GM12878 (cell line): Measurements from ENCODE around the gene RNF130. TPM values are rescaled to one million over a fixed set of nuclear protein-coding genes. Genes with fewer than 3 reads are reported as not detected.
A peak's percentile ranks its signal among the peaks of the same experiment; 100 is the strongest.

Experiments used
- ATAC-seq: fragments of 200-7000 bp; cut with Tn5 transposase; 3 replicates; pipeline ENCODE4 v1.9.1; 2020; ENCODE audit warnings: mild to moderate bottlenecking, moderate library complexity
- BruUV-seq: library from RNA; stranded (reverse); fragments of 400-500 nt; replicated peaks from 2 replicates; lab custom pipeline; 2021; lab: Mats Ljungman, UMichigan
- CTCF ChIA-PET: fragments of 300-600 bp; sonication (Branson Sonifier 250); formaldehyde crosslinking; extraction: SDS; loops from one replicate; lab custom pipeline; 2021; ENCODE audit warnings: inconsistent platforms; lab: Yijun Ruan, JAX
- POLR2A ChIA-PET: fragments of 350-600 bp; formaldehyde crosslinking; extraction: SDS; loops from one replicate; lab custom pipeline; 2021; ENCODE audit warnings: inconsistent platforms; lab: Charles Lee
- RAD21 ChIA-PET: fragments of 300-600 bp; sonication (Branson Sonifier 250); formaldehyde crosslinking; loops from one replicate; lab custom pipeline; 2023; ENCODE audit warnings: antibody characterized with exemption; ENCODE audit not compliant: unreplicated experiment; lab: Charles Lee
- SMC1A ChIA-PET: fragments of 300-600 bp; sonication (Branson Sonifier 250); formaldehyde crosslinking; loops from one replicate; lab custom pipeline; 2023; ENCODE audit not compliant: unreplicated experiment, uncharacterized antibody; lab: Charles Lee
- DNase-seq: peaks from one replicate; pipeline ENCODE4 v3.0.0-alpha.2; 2011; ENCODE audit warnings: low read depth, low spot score
- FAIRE-seq: peaks from 3 replicates; lab custom pipeline; 2011; peaks lifted over from hg19 to GRCh38; lab: Jason Lieb, UNC
- H2AFZ ChIP-seq: 2 replicates; pipeline ENCODE4 v1.6.0; 2011; ENCODE audit warnings: low read depth, low read length, control low read depth; ENCODE audit not compliant: control insufficient read depth
- H3K27ac ChIP-seq: 2 replicates; pipeline ENCODE4 v1.5.1; 2011; ENCODE audit warnings: control low read depth; ENCODE audit not compliant: control insufficient read depth, insufficient read depth
- H3K27me3 ChIP-seq, 2 experiments: replicated peaks in 1 of 2; 2 replicates each; pipeline versions ENCODE4 v1.6.0 to v1.6.1; 2011; ENCODE audit warnings: low read length in 1 of 2; ENCODE audit not compliant: control insufficient read depth in 2 of 2, insufficient read depth in 2 of 2
- H3K36me3 ChIP-seq, 2 experiments: 2 replicates each; pipeline ENCODE4 v1.5.1; 2011; ENCODE audit warnings: low read length in 1 of 2; ENCODE audit not compliant: control insufficient read depth in 2 of 2, insufficient read depth in 2 of 2
- H3K4me1 ChIP-seq: 2 replicates; pipeline ENCODE4 v1.6.1; 2011; ENCODE audit warnings: mild to moderate bottlenecking, low read length, moderate library complexity, mixed read lengths; ENCODE audit not compliant: control insufficient read depth, insufficient read depth
- H3K4me2 ChIP-seq: 2 replicates; pipeline ENCODE4 v1.6.0; 2011; ENCODE audit warnings: control low read depth; ENCODE audit not compliant: control insufficient read depth, insufficient read depth
- H3K4me3 ChIP-seq: fragments of 200-600 bp; sonication (generic); 2 replicates; pipeline ENCODE4 v1.5.1; 2016
- H3K79me2 ChIP-seq: 2 replicates; pipeline ENCODE4 v1.6.0; 2011; ENCODE audit warnings: low read length; ENCODE audit not compliant: control insufficient read depth, insufficient read depth
- H3K9ac ChIP-seq: 2 replicates; pipeline ENCODE4 v1.8.0; 2011; ENCODE audit warnings: low read length, control low read depth, mixed read lengths; ENCODE audit not compliant: control insufficient read depth, insufficient read depth
- H3K9me3 ChIP-seq: replicated peaks from 3 replicates; pipeline ENCODE4 v1.5.1; 2011; ENCODE audit warnings: mild to moderate bottlenecking, low read length; ENCODE audit not compliant: control insufficient read depth, insufficient read depth
- H4K20me1 ChIP-seq: 2 replicates; pipeline ENCODE4 v1.6.0; 2011; ENCODE audit not compliant: control insufficient read depth, insufficient read depth
- FOXK2 ChIP-seq: fragments of 450-650 bp; IDR thresholded peaks from 2 replicates; pipeline ENCODE4 v1.6.1; 2017; ENCODE audit warnings: mild to moderate bottlenecking, moderate library complexity
- HDGF ChIP-seq: fragments of 450-650 bp; IDR thresholded peaks from 2 replicates; pipeline ENCODE4 v1.6.1; 2016; ENCODE audit warnings: antibody characterized with exemption
- KDM1A ChIP-seq: fragments of 200-600 bp; sonication (generic); IDR thresholded peaks from 2 replicates; pipeline ENCODE4 v1.6.1; 2016; ENCODE audit warnings: borderline replicate concordance
- MYB ChIP-seq: fragments of 150-350 bp; IDR thresholded peaks from 2 replicates; pipeline ENCODE4 v1.6.1; 2014; ENCODE audit warnings: mild to moderate bottlenecking, low read depth, low read length, borderline replicate concordance
- NR2F1 ChIP-seq: fragments of 450-650 bp; conservative IDR thresholded peaks from 2 replicates; pipeline ENCODE4 v1.6.1; 2017; ENCODE audit warnings: mild to moderate bottlenecking
- RFX5 ChIP-seq: IDR thresholded peaks from 2 replicates; pipeline ENCODE4 v1.6.1; 2011; ENCODE audit warnings: low read depth, low read length, improper control_type of control experiment
- RUNX3 ChIP-seq: IDR thresholded peaks from 2 replicates; pipeline ENCODE4 v1.6.1; 2012; ENCODE audit warnings: low read length, inconsistent platforms
- YBX1 ChIP-seq: fragments of 450-650 bp; IDR thresholded peaks from 2 replicates; pipeline ENCODE4 v1.6.1; 2016; ENCODE audit warnings: antibody characterized with exemption
- YY1 ChIP-seq: IDR thresholded peaks from 2 replicates; pipeline ENCODE4 v1.6.1; 2011; ENCODE audit warnings: low read depth, mild to moderate bottlenecking, low read length
- ZBTB33 ChIP-seq: fragments of 450-650 bp; IDR thresholded peaks from 2 replicates; pipeline ENCODE4 v1.6.1; 2017; ENCODE audit warnings: mild to moderate bottlenecking
- ZNF384 ChIP-seq: IDR thresholded peaks from 2 replicates; pipeline ENCODE4 v1.6.1; 2012; ENCODE audit warnings: low read depth, mild to moderate bottlenecking, low read length, improper control_type of control experiment, borderline replicate concordance
- WGBS: methylation state at CpG from one replicate; pipeline ENCODE4 v1.1.6; 2016; ENCODE audit warnings: low lambda C conversion rate; ENCODE audit not compliant: insufficient replicate concordance, insufficient coverage; ENCODE audit errors: missing lambda C conversion rate; 5-methylcytosine and 5-hydroxymethylcytosine counted together
- in situ Hi-C: fragments of 300-500 bp; cut with MboI; formaldehyde crosslinking; loops from 9 replicates; pipeline ENCODE4 v1.14.3; 2018; ENCODE audit warnings: mixed read lengths
- intact Hi-C: fragments of 100-400 bp; cut with micrococcal nuclease; formaldehyde crosslinking; loops from one replicate; pipeline ENCODE4 v1.14.2; 2022; ENCODE audit not compliant: unreplicated experiment
- polyA plus RNA-seq, 11 experiments: library from polyadenylated mRNA; depleted of rRNA in 4 of 11; unstranded in 6 of 11; stranded (reverse) in 5 of 11; fragments of >200 nt; fragmentation: Nextera tagmentation in 4 of 11; fragmentation: Illumina TruSeq in 1 of 11; extraction: Ambion mirVana in 4 of 11; extraction: Trizol in 1 of 11; gene quantifications; 1 replicate in 1 of 11; 2 replicates in 10 of 11; pipeline versions ENCODE4 v1.2.1 to v1.2.3, GENCODE V29; 2011 to 2016; ENCODE audit warnings: inconsistent platforms in 2 of 11, missing spikeins in 2 of 11, low read depth in 1 of 11
- total RNA-seq, 4 experiments: library from RNA; depleted of rRNA in 3 of 4; stranded (reverse); fragments of >200 nt in 3 of 4; fragmentation: Illumina TruSeq in 1 of 4; extraction: Trizol in 1 of 4; gene quantifications; 2 replicates each; pipeline versions ENCODE4 v1.2.1 to v1.2.3, GENCODE V29; 2013 to 2021
- TF ChIP-seq, protein P1 (sequence below): IDR thresholded peaks from 2 replicates; pipeline ENCODE4 v1.6.1; 2011; ENCODE audit warnings: borderline replicate concordance, low read depth, mild to moderate bottlenecking, moderate library complexity, mixed read lengths, low read length; ENCODE audit not compliant: insufficient read depth; ENCODE audit errors: extremely low read length
- TF ChIP-seq, protein P2 (sequence below): fragments of 450-650 bp; IDR thresholded peaks from 2 replicates; pipeline ENCODE4 v1.6.1; 2017; ENCODE audit warnings: mild to moderate bottlenecking, moderate library complexity

Gene RNF130
- total and polyA plus RNA-seq, 10 of the 15 experiments (the other 5 are each of a cell fraction or from before 2014, with no cell fraction given), result 0.04 to 0.36 (median 0.11) TPM; not detected in 1

GRCh38 chr5:180072556-180072955 is 997 bp upstream of the RNF130 start (continued):
- TF ChIP-seq, protein P1, sequence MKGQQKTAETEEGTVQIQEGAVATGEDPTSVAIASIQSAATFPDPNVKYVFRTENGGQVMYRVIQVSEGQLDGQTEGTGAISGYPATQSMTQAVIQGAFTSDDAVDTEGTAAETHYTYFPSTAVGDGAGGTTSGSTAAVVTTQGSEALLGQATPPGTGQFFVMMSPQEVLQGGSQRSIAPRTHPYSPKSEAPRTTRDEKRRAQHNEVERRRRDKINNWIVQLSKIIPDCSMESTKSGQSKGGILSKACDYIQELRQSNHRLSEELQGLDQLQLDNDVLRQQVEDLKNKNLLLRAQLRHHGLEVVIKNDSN, result no peak
- TF ChIP-seq, protein P2, sequence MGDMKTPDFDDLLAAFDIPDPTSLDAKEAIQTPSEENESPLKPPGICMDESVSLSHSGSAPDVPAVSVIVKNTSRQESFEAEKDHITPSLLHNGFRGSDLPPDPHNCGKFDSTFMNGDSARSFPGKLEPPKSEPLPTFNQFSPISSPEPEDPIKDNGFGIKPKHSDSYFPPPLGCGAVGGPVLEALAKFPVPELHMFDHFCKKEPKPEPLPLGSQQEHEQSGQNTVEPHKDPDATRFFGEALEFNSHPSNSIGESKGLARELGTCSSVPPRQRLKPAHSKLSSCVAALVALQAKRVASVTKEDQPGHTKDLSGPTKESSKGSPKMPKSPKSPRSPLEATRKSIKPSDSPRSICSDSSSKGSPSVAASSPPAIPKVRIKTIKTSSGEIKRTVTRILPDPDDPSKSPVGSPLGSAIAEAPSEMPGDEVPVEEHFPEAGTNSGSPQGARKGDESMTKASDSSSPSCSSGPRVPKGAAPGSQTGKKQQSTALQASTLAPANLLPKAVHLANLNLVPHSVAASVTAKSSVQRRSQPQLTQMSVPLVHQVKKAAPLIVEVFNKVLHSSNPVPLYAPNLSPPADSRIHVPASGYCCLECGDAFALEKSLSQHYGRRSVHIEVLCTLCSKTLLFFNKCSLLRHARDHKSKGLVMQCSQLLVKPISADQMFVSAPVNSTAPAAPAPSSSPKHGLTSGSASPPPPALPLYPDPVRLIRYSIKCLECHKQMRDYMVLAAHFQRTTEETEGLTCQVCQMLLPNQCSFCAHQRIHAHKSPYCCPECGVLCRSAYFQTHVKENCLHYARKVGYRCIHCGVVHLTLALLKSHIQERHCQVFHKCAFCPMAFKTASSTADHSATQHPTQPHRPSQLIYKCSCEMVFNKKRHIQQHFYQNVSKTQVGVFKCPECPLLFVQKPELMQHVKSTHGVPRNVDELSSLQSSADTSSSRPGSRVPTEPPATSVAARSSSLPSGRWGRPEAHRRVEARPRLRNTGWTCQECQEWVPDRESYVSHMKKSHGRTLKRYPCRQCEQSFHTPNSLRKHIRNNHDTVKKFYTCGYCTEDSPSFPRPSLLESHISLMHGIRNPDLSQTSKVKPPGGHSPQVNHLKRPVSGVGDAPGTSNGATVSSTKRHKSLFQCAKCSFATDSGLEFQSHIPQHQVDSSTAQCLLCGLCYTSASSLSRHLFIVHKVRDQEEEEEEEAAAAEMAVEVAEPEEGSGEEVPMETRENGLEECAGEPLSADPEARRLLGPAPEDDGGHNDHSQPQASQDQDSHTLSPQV, result no peak
- TF ChIP-seq RUNX3 (no peak), YBX1 (no peak)

- no peaks in the 10 kb centered on the region for H4K20me1 ChIP-seq
- H3K4me3 ChIP-seq, result peak overlapping the region; percentile 53; the same call in 1 of the 2 replicates
- SMC1A ChIA-PET, result no interaction called here
- no peak for DNase-seq
- ATAC-seq, result no peak
- WGBS, result 27% methylated on average over 14 of the region's 14 CpGs
- no peak overlapping the region for H3K9ac ChIP-seq
- CTCF ChIA-PET, result no interaction called here
- no peaks in the 10 kb centered on the region for H3K36me3 ChIP-seq
- H3K9me3 ChIP-seq, result peaks cover 4% of the 10 kb centered on the region; the same call in 2 of the 3 replicates
- POLR2A ChIA-PET, result no interaction called here
- peak overlapping the region; percentile 62 for H2AFZ ChIP-seq
- H3K4me2 ChIP-seq, result no peak overlapping the region
- intact Hi-C loops (no loop called here), in situ Hi-C loops (no loop called here)
- no peak for FAIRE-seq
- BruUV-seq, result no TSS peak
- RAD21 ChIA-PET, result no interaction called here
- no peaks in the 10 kb centered on the region for H3K4me1 ChIP-seq
- H3K79me2 ChIP-seq, result no peaks in the 10 kb centered on the region; the same call in 1 of the 2 replicates
- no peak overlapping the region for H3K27ac ChIP-seq
- peaks cover 4 to 7% of the 10 kb centered on the region in 2 experiments; a peak in 3 of 4 replicates for H3K27me3 ChIP-seq
- TF ChIP-seq NR2F1 (no peak), YY1 (no peak), MYB (no peak), ZNF384 (no peak), FOXK2 (no peak), RFX5 (no peak), HDGF (no peak), KDM1A (no peak), ZBTB33 (no peak)
Measured at GRCh38 chr5:180072256-180072548, 643 bp upstream of the RNF130 start.
